Prostate gland (tissue), 2 donors: ENCODE results near the gene GKN2. TPM values are rescaled to one million over a fixed set of nuclear protein-coding genes. Genes with fewer than 3 reads are reported as not detected.

Experiments
- DNase-seq: peaks from one replicate; pipeline ENCODE4 v3.0.0-alpha.2; 2019; ENCODE audit warnings: low spot score
- H3K27ac ChIP-seq, 2 donors: fragments of 200-600 bp; sonication (generic); 2 replicates each; pipeline ENCODE4 v1.5.1; 2017 to 2019
- H3K27me3 ChIP-seq: fragments of 200-600 bp; sonication (generic); replicated peaks from 2 replicates; pipeline ENCODE4 v1.5.1; 2019; ENCODE audit not compliant: insufficient read depth
- H3K36me3 ChIP-seq, 2 donors: fragments of 200-600 bp; sonication (generic); 1 replicate in 1 of 2; 2 replicates in 1 of 2; pipeline versions ENCODE4 v1.5.1 to v1.8.1; 2017 to 2019
- H3K4me1 ChIP-seq: fragments of 200-600 bp; sonication (generic); replicated peaks from 2 replicates; pipeline ENCODE4 v1.5.1; 2019
- H3K4me3 ChIP-seq, 2 donors: fragments of 200-600 bp; sonication (generic); 2 replicates each; pipeline ENCODE4 v1.5.1; 2017 to 2019
- H3K9me3 ChIP-seq: fragments of 200-600 bp; sonication (generic); 2 replicates; pipeline ENCODE4 v1.5.1; 2017
- CTCF ChIP-seq, 4 experiments: fragments of 200-600 bp in 2 of 4; fragments of 450-650 bp in 2 of 4; sonication (generic) in 2 of 4; IDR thresholded peaks; 1 replicate in 3 of 4; 2 replicates in 1 of 4; pipeline ENCODE4 v1.5.1; 2016 to 2019; ENCODE audit warnings: antibody characterized with exemption in 4 of 4, mild to moderate bottlenecking in 2 of 4, moderate library complexity in 2 of 4
- POLR2A ChIP-seq: fragments of 450-650 bp; IDR thresholded peaks from one replicate; pipeline ENCODE4 v1.6.1; 2016; ENCODE audit warnings: antibody characterized with exemption, mild to moderate bottlenecking
- POLR2AphosphoS5 ChIP-seq: sonication (generic); formaldehyde crosslinking; IDR thresholded peaks from one replicate; pipeline ENCODE4 v1.6.1; 2017; ENCODE audit warnings: antibody characterized with exemption
- WGBS: methylation state at CpG from one replicate; pipeline ENCODE4 v1.1.5; 2018; 5-methylcytosine and 5-hydroxymethylcytosine counted together
- intact Hi-C: fragments of 100-400 bp; cut with DNase I; formaldehyde crosslinking; loops from one replicate; pipeline ENCODE4 v1.14.2; 2022
- total RNA-seq, 2 donors: library from RNA; depleted of rRNA; stranded (reverse); fragments of >200 nt; gene quantifications; one replicate each; pipeline ENCODE4 v1.1.0, GENCODE V29; 2016

The GKN2 gene
- total RNA-seq, 2 donors from 2014 or later, result not detected

DNA sequence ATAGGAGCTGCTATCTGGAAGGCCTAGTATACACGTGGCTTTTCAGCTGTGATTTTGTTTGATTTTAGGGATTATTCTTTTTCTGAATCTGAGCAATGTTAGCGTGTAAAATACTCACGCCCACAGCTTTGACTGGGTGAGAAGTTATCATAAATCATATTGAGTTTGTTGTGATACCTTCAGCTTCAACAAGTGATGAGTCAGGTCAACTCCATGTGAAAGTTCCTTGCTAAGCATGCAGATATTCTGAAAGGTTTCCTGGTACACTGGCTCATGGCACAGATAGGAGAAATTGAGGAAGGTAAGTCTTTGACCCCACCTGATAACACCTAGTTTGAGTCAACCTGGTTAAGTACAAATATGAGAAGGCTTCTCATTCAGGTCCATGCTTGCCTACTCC lies 21.6 kb upstream of the GKN2 start, which contains the start of gene GKN1:
Gene GKN1, plus strand, starts transcription at position 386 of the 400 bp plus-strand sequence. CDS start 42 bp downstream, outside the sequence.
- Histone ChIP-seq H3K9me3 (no peaks in the 10 kb centered on the region), H3K4me3 (no peak within 1 kb of the TSS), H3K4me1 (no peaks in the 10 kb centered on the region), H3K27ac (no peak within 1 kb of the TSS), H3K36me3 (no peaks in the 10 kb centered on the region), H3K27me3 (no peaks in the 10 kb centered on the region)
- 52% methylated on average over 3 of the region's 3 CpGs for WGBS
- intact Hi-C loops, result no loop called here
- TF ChIP-seq POLR2A (no peak), POLR2AphosphoS5 (no peak), CTCF (IDR thresholded peaks at IDR 0.05) (no peak)
- no peak for DNase-seq

DNA sequence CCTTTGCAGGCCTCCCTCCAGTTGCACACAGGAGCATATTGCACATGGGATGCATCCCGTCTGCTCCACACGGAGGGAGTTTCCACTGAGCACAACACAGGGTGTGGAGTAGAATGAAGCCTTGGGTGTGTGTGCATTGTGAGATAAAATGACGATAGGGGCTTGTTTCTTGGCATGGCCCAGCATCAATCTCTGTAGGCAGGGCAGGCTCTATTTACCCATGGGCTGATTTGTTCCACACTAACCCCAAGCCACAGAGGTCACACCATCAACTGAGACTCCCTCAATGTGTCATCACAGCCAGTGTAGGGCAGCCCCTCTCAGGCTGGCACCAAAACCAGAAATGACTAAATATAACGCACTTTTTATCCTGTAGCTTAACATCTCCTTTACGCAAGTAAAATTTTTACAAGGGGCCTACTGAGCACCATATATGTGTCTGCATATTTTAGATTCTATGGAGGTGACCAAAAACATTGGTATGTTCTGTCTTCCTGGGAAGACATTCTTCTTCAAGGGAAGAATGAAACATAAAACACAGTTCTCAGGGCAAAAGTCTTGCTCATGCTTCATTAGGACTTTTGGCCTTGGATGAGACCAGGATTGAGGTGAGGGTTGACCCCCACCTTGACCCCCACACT lies 19.0 kb upstream of the GKN2 start:
- Histone ChIP-seq H3K9me3 (no peaks in the 10 kb centered on the region), H3K4me1 (no peaks in the 10 kb centered on the region), H3K27me3 (no peaks in the 10 kb centered on the region), H3K36me3 (no peaks in the 10 kb centered on the region), H3K4me3 (no peak overlapping the region), H3K27ac (no peak overlapping the region)
- intact Hi-C loops, result no loop called here
- WGBS, result 65% methylated on average over 5 of the region's 5 CpGs
- DNase-seq, result no peak
- no peak for TF ChIP-seq POLR2AphosphoS5
- TF ChIP-seq CTCF (IDR thresholded peaks at IDR 0.05), result no peak
- TF ChIP-seq POLR2A, result no peak

GRCh38 chr2:68970566-68971265 lies 18.0 kb upstream of the GKN2 start:
- intact Hi-C loops, result no loop called here
- Histone ChIP-seq H3K4me1 (no peaks in the 10 kb centered on the region), H3K9me3 (no peaks in the 10 kb centered on the region), H3K36me3 (no peaks in the 10 kb centered on the region), H3K4me3 (no peak overlapping the region), H3K27ac (no peak overlapping the region), H3K27me3 (no peaks in the 10 kb centered on the region)
- WGBS, result 86% methylated on average over 8 of the region's 8 CpGs
- TF ChIP-seq POLR2AphosphoS5, result no peak
- DNase-seq, result no peak

DNA sequence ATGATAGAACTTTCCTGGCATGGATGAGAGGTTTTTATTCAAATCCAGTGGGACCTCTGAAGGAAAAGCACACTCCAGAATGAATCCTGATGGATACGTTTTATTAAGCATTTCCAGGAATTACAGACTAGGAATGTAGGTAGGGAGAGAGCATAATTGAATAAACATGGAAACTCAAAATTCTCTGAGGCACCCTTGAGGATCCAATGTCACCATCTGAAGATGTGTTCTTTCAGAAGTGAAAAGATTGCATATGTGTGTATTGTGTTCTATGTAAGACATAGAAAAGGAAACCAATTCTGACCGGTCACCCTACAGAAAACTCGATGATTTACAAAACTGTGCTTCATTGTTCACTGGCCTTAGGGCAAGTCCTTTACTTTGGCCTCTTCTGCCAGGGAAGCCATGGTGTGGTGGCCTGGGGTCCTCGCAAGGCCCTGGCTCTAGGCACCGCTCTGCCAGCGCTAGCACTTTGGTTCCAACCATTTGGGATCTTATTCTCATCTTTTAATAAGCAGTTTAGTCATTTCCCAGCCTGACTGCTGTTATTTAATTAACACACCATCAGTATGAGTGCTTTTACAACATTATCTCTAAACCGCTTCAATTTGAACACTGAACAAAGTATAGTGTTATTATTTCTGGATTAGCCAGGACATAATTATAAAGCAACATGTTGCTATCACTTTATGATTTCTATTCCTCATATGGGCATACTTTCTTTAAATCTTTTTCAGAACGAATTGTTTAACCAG lies 17.2 kb upstream of the GKN2 start:
- 87% methylated on average over 8 of the region's 8 CpGs for WGBS
- Histone ChIP-seq H3K36me3 (no peaks in the 10 kb centered on the region), H3K4me3 (no peak overlapping the region), H3K4me1 (no peaks in the 10 kb centered on the region), H3K27ac (no peak overlapping the region), H3K9me3 (no peaks in the 10 kb centered on the region), H3K27me3 (no peaks in the 10 kb centered on the region)
- DNase-seq, result no peak
- no peak for TF ChIP-seq POLR2AphosphoS5
- TF ChIP-seq POLR2A, result no peak
- no peak for TF ChIP-seq CTCF (IDR thresholded peaks at IDR 0.05)
- intact Hi-C loops, result no loop called here

- Histone ChIP-seq H3K4me3 (no peak overlapping the region), H3K4me1 (no peaks in the 10 kb centered on the region), H3K9me3 (no peaks in the 10 kb centered on the region), H3K36me3 (no peaks in the 10 kb centered on the region), H3K27ac (no peak overlapping the region), H3K27me3 (no peaks in the 10 kb centered on the region)
- WGBS, result 88% methylated on average over 1 of the region's 1 CpG
- no peak for TF ChIP-seq CTCF (IDR thresholded peaks at IDR 0.05)
- TF ChIP-seq POLR2A, result no peak
- TF ChIP-seq POLR2AphosphoS5, result no peak
- intact Hi-C loops, result no loop called here
- no peak for DNase-seq
Observed at GRCh38 chr2:68968221-68968620, 15.5 kb upstream of the GKN2 start.
